ENCODE results near the gene ADGRV1.

GRCh38 chr5:91065496-91065895, 506.9 kb downstream of the ADGRV1 start:
- TF ChIP-seq CTCF (IDR thresholded peaks at IDR 0.05) = no peak
- no peak for TF ChIP-seq POLR2A (IDR thresholded peaks at IDR 0.05)
- no peak for TF ChIP-seq POLR2AphosphoS5 (IDR thresholded peaks at IDR 0.05)

Measured in prostate gland (tissue), 2 donors.